ENCODE measurements around the gene UBAP1L.
A peak's percentile ranks its signal among the peaks of the same experiment; 100 is the strongest.

The UBAP1L gene

GRCh38 chr15:65052956-65053355, 62.0 kb downstream of the UBAP1L start:
- no peak for DNase-seq
- Histone ChIP-seq H3K9ac (ENCODE audit: low read depth, low read length) (no peak overlapping the region), H3K9me3 (ENCODE audit: insufficient read depth, low read length, severe bottlenecking) (no peaks in the 10 kb centered on the region), H3K27ac (ENCODE audit: low read length) (no peak overlapping the region), H2AFZ (ENCODE audit: low read depth, low read length) (no peak overlapping the region), H3K4me2 (ENCODE audit: insufficient read depth, low read length) (no peak overlapping the region), H3K27me3 (ENCODE audit: insufficient read depth, low read length, poor library complexity) (no peaks in the 10 kb centered on the region), H3K4me1 (ENCODE audit: insufficient read depth, low read length) (peaks cover 34% of the 10 kb centered on the region), H3K4me3 (ENCODE audit: low read depth in 1 of 2, low read length in 2 of 2) (no peak overlapping the region), H3K36me3 (ENCODE audit: insufficient read depth, low read length) (no peaks in the 10 kb centered on the region), H3K79me2 (ENCODE audit: insufficient read depth, low read length) (no peaks in the 10 kb centered on the region), H4K20me1 (ENCODE audit: insufficient read depth, low read length) (no peaks in the 10 kb centered on the region)
- ATAC-seq (ENCODE audit: insufficient read depth, low read depth) = no peak
- TF ChIP-seq CTCF (IDR thresholded peaks at IDR 0.05; ENCODE audit: borderline replicate concordance, extremely low read depth, low read length, poor library complexity, severe bottlenecking) (no peak), EZH2 (IDR thresholded peaks at IDR 0.05; ENCODE audit: borderline replicate concordance, low read depth, low read length, severe bottlenecking) (no peak)

GRCh38 chr15:65051266-65051665, 63.7 kb downstream of the UBAP1L start:
- no peaks in the 10 kb centered on the region for H3K9me3 ChIP-seq (ENCODE audit: insufficient read depth, low read length, severe bottlenecking)
- peaks cover 31% of the 10 kb centered on the region for H3K4me1 ChIP-seq (ENCODE audit: insufficient read depth, low read length)
- no peak for ATAC-seq (ENCODE audit: insufficient read depth, low read depth)
- no peak overlapping the region for H3K9ac ChIP-seq (ENCODE audit: low read depth, low read length)
- no peak overlapping the region for H3K27ac ChIP-seq (ENCODE audit: low read length)
- no peaks in the 10 kb centered on the region for H3K27me3 ChIP-seq (ENCODE audit: insufficient read depth, low read length, poor library complexity)
- no peak overlapping the region for H2AFZ ChIP-seq (ENCODE audit: low read depth, low read length)
- H3K4me3 ChIP-seq (ENCODE audit: low read depth in 1 of 2, low read length in 2 of 2) = no peak overlapping the region
- TF ChIP-seq EZH2 (IDR thresholded peaks at IDR 0.05; ENCODE audit: borderline replicate concordance, low read depth, low read length, severe bottlenecking) (no peak), CTCF (IDR thresholded peaks at IDR 0.05; ENCODE audit: borderline replicate concordance, extremely low read depth, low read length, poor library complexity, severe bottlenecking) (no peak)
- no peaks in the 10 kb centered on the region for H3K79me2 ChIP-seq (ENCODE audit: insufficient read depth, low read length)
- no peaks in the 10 kb centered on the region for H3K36me3 ChIP-seq (ENCODE audit: insufficient read depth, low read length)
- no peaks in the 10 kb centered on the region for H4K20me1 ChIP-seq (ENCODE audit: insufficient read depth, low read length)
- no peak for DNase-seq
- no peak overlapping the region for H3K4me2 ChIP-seq (ENCODE audit: insufficient read depth, low read length)

GRCh38 chr15:65050270-65050669, 64.7 kb downstream of the UBAP1L start:
- H3K27me3 ChIP-seq (ENCODE audit: insufficient read depth, low read length, poor library complexity) = no peaks in the 10 kb centered on the region
- no peaks in the 10 kb centered on the region for H3K36me3 ChIP-seq (ENCODE audit: insufficient read depth, low read length)
- no peak overlapping the region for H3K4me3 ChIP-seq (ENCODE audit: low read depth in 1 of 2, low read length in 2 of 2)
- H3K79me2 ChIP-seq (ENCODE audit: insufficient read depth, low read length) = no peaks in the 10 kb centered on the region
- H4K20me1 ChIP-seq (ENCODE audit: insufficient read depth, low read length) = no peaks in the 10 kb centered on the region
- H3K27ac ChIP-seq (ENCODE audit: low read length) = no peak overlapping the region
- no peak overlapping the region for H2AFZ ChIP-seq (ENCODE audit: low read depth, low read length)
- H3K9ac ChIP-seq (ENCODE audit: low read depth, low read length) = no peak overlapping the region
- DNase-seq (no peak), ATAC-seq (ENCODE audit: insufficient read depth, low read depth) (no peak)
- TF ChIP-seq EZH2 (IDR thresholded peaks at IDR 0.05; ENCODE audit: borderline replicate concordance, low read depth, low read length, severe bottlenecking) = no peak
- TF ChIP-seq CTCF (IDR thresholded peaks at IDR 0.05; ENCODE audit: borderline replicate concordance, extremely low read depth, low read length, poor library complexity, severe bottlenecking) = no peak
- no peaks in the 10 kb centered on the region for H3K9me3 ChIP-seq (ENCODE audit: insufficient read depth, low read length, severe bottlenecking)
- H3K4me2 ChIP-seq (ENCODE audit: insufficient read depth, low read length) = no peak overlapping the region
- peaks cover 21% of the 10 kb centered on the region for H3K4me1 ChIP-seq (ENCODE audit: insufficient read depth, low read length)

- peak overlapping the region in 1 of 2 experiments; percentile 31; a peak in 1 of 4 replicates for H3K4me3 ChIP-seq (ENCODE audit: low read depth in 1 of 2, low read length in 2 of 2)
- peak; percentile 89 for DNase-seq
- H3K79me2 ChIP-seq (ENCODE audit: insufficient read depth, low read length) = no peaks in the 10 kb centered on the region
- TF ChIP-seq CTCF (IDR thresholded peaks at IDR 0.05; ENCODE audit: borderline replicate concordance, extremely low read depth, low read length, poor library complexity, severe bottlenecking) (no peak), EZH2 (IDR thresholded peaks at IDR 0.05; ENCODE audit: borderline replicate concordance, low read depth, low read length, severe bottlenecking) (no peak)
- no peak overlapping the region for H3K9ac ChIP-seq (ENCODE audit: low read depth, low read length)
- no peaks in the 10 kb centered on the region for H3K9me3 ChIP-seq (ENCODE audit: insufficient read depth, low read length, severe bottlenecking)
- no peaks in the 10 kb centered on the region for H4K20me1 ChIP-seq (ENCODE audit: insufficient read depth, low read length)
- H3K27me3 ChIP-seq (ENCODE audit: insufficient read depth, low read length, poor library complexity) = no peaks in the 10 kb centered on the region
- peak; percentile 98 for ATAC-seq (ENCODE audit: insufficient read depth, low read depth)
- H3K27ac ChIP-seq (ENCODE audit: low read length) = no peak overlapping the region
- peaks cover 13% of the 10 kb centered on the region for H3K4me1 ChIP-seq (ENCODE audit: insufficient read depth, low read length)
- H3K36me3 ChIP-seq (ENCODE audit: insufficient read depth, low read length) = no peaks in the 10 kb centered on the region
- H2AFZ ChIP-seq (ENCODE audit: low read depth, low read length) = no peak overlapping the region
- peak overlapping the region; percentile 62 for H3K4me2 ChIP-seq (ENCODE audit: insufficient read depth, low read length)
Measured at GRCh38 chr15:65049418-65049840, 65.6 kb downstream of the UBAP1L start.
